Astrocyte (in vitro differentiated cells and primary cell): Measurements from ENCODE around the gene GP9. TPM values are rescaled to one million over a fixed set of nuclear protein-coding genes. Genes with fewer than 3 reads are reported as not detected.
"Not testable (repeated sequence)": the region's sequence is repeated elsewhere in the genome, so short reads cannot be mapped to it uniquely, and the experiment has no call there.

Experiments
- DNase-seq: peaks from one replicate; pipeline ENCODE4 v3.0.0-alpha.2; 2010; ENCODE audit warnings: low read depth
- FAIRE-seq: peaks from 2 replicates; lab custom pipeline; 2011; peaks lifted over from hg19 to GRCh38; lab: Jason Lieb, UNC
- H2AFZ ChIP-seq: 2 replicates; pipeline ENCODE4 v1.6.0; 2012; ENCODE audit warnings: low read depth, low read length, inconsistent platforms
- H3K27ac ChIP-seq: 2 replicates; pipeline ENCODE4 v1.5.1; 2011; ENCODE audit warnings: low read depth, low read length, inconsistent platforms
- H3K27me3 ChIP-seq: 2 replicates; pipeline ENCODE4 v1.6.0; 2011; ENCODE audit warnings: low read length, inconsistent platforms; ENCODE audit not compliant: insufficient read depth
- H3K36me3 ChIP-seq: 2 replicates; pipeline ENCODE4 v1.5.1; 2011; ENCODE audit warnings: low read length, inconsistent platforms; ENCODE audit not compliant: insufficient read depth
- H3K4me1 ChIP-seq: 2 replicates; pipeline ENCODE4 v1.5.1; 2011; ENCODE audit warnings: low read length, inconsistent platforms; ENCODE audit not compliant: insufficient read depth
- H3K4me2 ChIP-seq: 2 replicates; pipeline ENCODE4 v1.6.0; 2012; ENCODE audit warnings: low read length, inconsistent platforms
- H3K4me3 ChIP-seq: 2 replicates; pipeline ENCODE4 v1.5.1; 2011; ENCODE audit warnings: low read depth, mild to moderate bottlenecking, low read length, inconsistent platforms; ENCODE audit not compliant: insufficient read depth
- H3K79me2 ChIP-seq: 2 replicates; pipeline ENCODE4 v1.6.0; 2012; ENCODE audit warnings: mild to moderate bottlenecking, low read length, inconsistent platforms; ENCODE audit not compliant: insufficient read depth
- H3K9ac ChIP-seq: 2 replicates; pipeline ENCODE4 v1.6.0; 2012; ENCODE audit warnings: mild to moderate bottlenecking, low read length, inconsistent platforms
- H3K9me3 ChIP-seq: 2 replicates; pipeline ENCODE4 v1.5.1; 2012; ENCODE audit warnings: low read depth, mild to moderate bottlenecking, low read length, inconsistent platforms; ENCODE audit not compliant: insufficient read depth
- H4K20me1 ChIP-seq: 2 replicates; pipeline ENCODE4 v1.6.0; 2012; ENCODE audit warnings: low read length, inconsistent platforms; ENCODE audit not compliant: insufficient read depth
- H3K27ac Mint-ChIP-seq: one replicate; pipeline ENCODE4 v1.8.0; 2021; ENCODE audit warnings: mild to moderate bottlenecking, mixed read lengths; ENCODE audit not compliant: unreplicated experiment
- H3K27me3 Mint-ChIP-seq: one replicate; pipeline ENCODE4 v1.8.0; 2021; ENCODE audit warnings: low read depth, mixed read lengths; ENCODE audit not compliant: unreplicated experiment
- H3K36me3 Mint-ChIP-seq: one replicate; pipeline ENCODE4 v1.8.0; 2021; ENCODE audit warnings: low read depth, mixed read lengths; ENCODE audit not compliant: unreplicated experiment
- H3K4me1 Mint-ChIP-seq: one replicate; pipeline ENCODE4 v1.8.0; 2021; ENCODE audit warnings: low read depth, mixed read lengths; ENCODE audit not compliant: unreplicated experiment
- H3K4me3 Mint-ChIP-seq: one replicate; pipeline ENCODE4 v1.8.0; 2021; ENCODE audit warnings: mild to moderate bottlenecking, moderate library complexity, mixed read lengths; ENCODE audit not compliant: unreplicated experiment
- H3K9me3 Mint-ChIP-seq: one replicate; pipeline ENCODE4 v1.8.0; 2021; ENCODE audit warnings: mild to moderate bottlenecking, mixed read lengths; ENCODE audit not compliant: unreplicated experiment
- total RNA-seq: library from RNA; stranded (reverse); gene quantifications from 2 replicates; pipeline ENCODE4 v1.2.1, GENCODE V29; 2021
- TF ChIP-seq, protein P1 (sequence below): IDR thresholded peaks from 2 replicates; pipeline ENCODE4 v1.5.1; 2011; ENCODE audit warnings: low read depth, mild to moderate bottlenecking, inconsistent platforms, low read length, moderate library complexity; ENCODE audit not compliant: insufficient read depth

Gene GP9
- total RNA-seq, 1 donor from 2014 or later = not detected

DNA sequence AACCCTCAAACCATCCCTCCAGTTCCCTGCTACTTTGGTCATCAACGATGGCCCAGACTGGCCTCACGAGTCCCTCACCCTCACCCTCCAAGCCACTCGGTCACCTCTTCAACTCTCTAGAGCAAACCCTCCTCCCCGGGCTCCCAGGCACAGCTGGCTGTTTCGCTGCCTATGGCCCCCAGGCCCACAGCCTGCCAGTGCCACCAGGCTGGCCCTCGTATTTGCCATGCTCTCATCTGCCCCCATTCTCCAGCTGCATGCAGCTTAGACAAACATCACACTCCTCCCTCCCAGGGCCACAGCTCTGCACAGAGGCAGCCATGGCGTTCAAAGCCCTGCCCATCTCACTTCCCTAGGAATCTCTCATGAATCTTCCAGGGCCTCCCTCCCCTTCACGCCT lies 47.2 kb downstream of the GP9 start:
- H3K9ac ChIP-seq = no peak overlapping the region

DNA sequence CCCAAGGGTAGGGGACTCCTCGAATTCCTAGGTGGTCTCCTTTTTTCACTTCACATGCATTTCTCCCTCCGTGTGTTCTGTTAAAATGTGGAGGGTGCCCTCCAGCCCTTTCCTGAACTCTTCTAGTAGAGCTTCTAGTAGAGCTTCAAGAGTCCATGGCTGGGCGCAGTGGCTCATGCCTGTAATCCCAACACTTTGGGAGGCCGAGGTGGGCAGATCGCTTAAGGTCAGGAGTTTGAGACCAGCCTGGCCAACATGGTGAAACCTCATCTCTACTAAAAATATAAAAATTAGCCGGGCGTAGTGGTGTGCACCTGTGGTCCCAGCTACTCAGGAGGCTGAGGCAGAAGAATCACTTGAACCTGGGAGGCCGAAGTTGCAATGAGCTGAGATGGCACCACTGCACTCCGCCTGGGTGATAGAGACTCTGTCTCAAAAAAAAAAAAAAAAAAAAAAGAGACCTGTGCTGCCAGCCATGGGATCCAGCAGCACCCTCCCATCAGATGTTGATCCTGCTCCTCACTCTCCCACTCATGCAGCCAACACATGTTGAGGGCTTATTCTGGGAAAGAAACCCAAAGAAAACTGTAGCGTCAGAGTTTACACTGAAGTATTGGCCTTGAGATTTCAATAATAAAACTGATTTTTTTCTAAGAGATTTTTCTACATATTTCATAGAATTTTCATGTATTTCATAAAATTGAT lies 50.6 kb downstream of the GP9 start:
- not testable (repeated sequence) for H3K27me3 Mint-ChIP-seq, FAIRE-seq, H3K4me1 Mint-ChIP-seq, H3K4me3 Mint-ChIP-seq, H3K27ac ChIP-seq, H3K27me3 ChIP-seq, H3K9ac ChIP-seq, H3K4me3 ChIP-seq, DNase-seq, H3K36me3 ChIP-seq, H3K4me1 ChIP-seq, H3K4me2 ChIP-seq, H3K9me3 Mint-ChIP-seq, H3K27ac Mint-ChIP-seq, H3K9me3 ChIP-seq, H2AFZ ChIP-seq
- H3K79me2 ChIP-seq = peaks cover 59% of the 10 kb centered on the region
- peaks cover 72% of the 10 kb centered on the region for H4K20me1 ChIP-seq
- H3K36me3 Mint-ChIP-seq = peaks cover 17% of the 10 kb centered on the region

More for the DNA sequence above, 47.2 kb downstream of the GP9 start:
- no peaks in the 10 kb centered on the region for H3K9me3 ChIP-seq
- no peaks in the 10 kb centered on the region for H3K27me3 ChIP-seq
- DNase-seq = no peak
- TF ChIP-seq, protein P1, sequence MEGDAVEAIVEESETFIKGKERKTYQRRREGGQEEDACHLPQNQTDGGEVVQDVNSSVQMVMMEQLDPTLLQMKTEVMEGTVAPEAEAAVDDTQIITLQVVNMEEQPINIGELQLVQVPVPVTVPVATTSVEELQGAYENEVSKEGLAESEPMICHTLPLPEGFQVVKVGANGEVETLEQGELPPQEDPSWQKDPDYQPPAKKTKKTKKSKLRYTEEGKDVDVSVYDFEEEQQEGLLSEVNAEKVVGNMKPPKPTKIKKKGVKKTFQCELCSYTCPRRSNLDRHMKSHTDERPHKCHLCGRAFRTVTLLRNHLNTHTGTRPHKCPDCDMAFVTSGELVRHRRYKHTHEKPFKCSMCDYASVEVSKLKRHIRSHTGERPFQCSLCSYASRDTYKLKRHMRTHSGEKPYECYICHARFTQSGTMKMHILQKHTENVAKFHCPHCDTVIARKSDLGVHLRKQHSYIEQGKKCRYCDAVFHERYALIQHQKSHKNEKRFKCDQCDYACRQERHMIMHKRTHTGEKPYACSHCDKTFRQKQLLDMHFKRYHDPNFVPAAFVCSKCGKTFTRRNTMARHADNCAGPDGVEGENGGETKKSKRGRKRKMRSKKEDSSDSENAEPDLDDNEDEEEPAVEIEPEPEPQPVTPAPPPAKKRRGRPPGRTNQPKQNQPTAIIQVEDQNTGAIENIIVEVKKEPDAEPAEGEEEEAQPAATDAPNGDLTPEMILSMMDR = no peak
- peaks cover 14% of the 10 kb centered on the region for H3K36me3 Mint-ChIP-seq
- H3K4me2 ChIP-seq = no peak overlapping the region
- no peaks in the 10 kb centered on the region for H3K27me3 Mint-ChIP-seq
- peaks cover 3% of the 10 kb centered on the region for H3K36me3 ChIP-seq
- H4K20me1 ChIP-seq = peaks cover 76% of the 10 kb centered on the region
- H3K27ac Mint-ChIP-seq = no peak overlapping the region
- no peak overlapping the region for H3K4me3 ChIP-seq
- H3K79me2 ChIP-seq = peaks cover 55% of the 10 kb centered on the region
- H2AFZ ChIP-seq = no peak overlapping the region
- peaks cover 2% of the 10 kb centered on the region for H3K4me1 Mint-ChIP-seq
- no peak overlapping the region for H3K4me3 Mint-ChIP-seq
- H3K9me3 Mint-ChIP-seq = no peaks in the 10 kb centered on the region
- H3K27ac ChIP-seq = no peak overlapping the region
- no peak for FAIRE-seq
- no peaks in the 10 kb centered on the region for H3K4me1 ChIP-seq

Other genes starting within 250 kb of the GP9 start
- gene ACAD9, start 181.2 kb upstream of the GP9 start, total RNA-seq = 32.4 and 33.3 TPM in 2 replicates
- 0.10 and 0.52 TPM in 2 replicates for gene CFAP92, start 66.7 kb upstream of the GP9 start, total RNA-seq
- not detected in 2 replicates for gene EFCC1, start 59.5 kb upstream of the GP9 start, total RNA-seq
- 34.5 and 35.0 TPM in 2 replicates for gene RAB43, start 61.0 kb downstream of the GP9 start, total RNA-seq
- 26.6 and 29.7 TPM in 2 replicates for gene ISY1, start 100.3 kb downstream of the GP9 start, total RNA-seq
- gene CNBP, start 123.1 kb downstream of the GP9 start, total RNA-seq = 206 and 227 TPM in 2 replicates
- 267 and 275 TPM in 2 replicates for gene COPG1, start 188.8 kb downstream of the GP9 start, total RNA-seq
- 22.4 and 27.4 TPM in 2 replicates for gene HMCES, start 218.1 kb downstream of the GP9 start, total RNA-seq